Nephron progenitor cell (in vitro differentiated cells): ENCODE results near the gene SLC26A9.
A peak's percentile ranks its signal among the peaks of the same experiment; 100 is the strongest.

Source experiments
- DNase-seq: peaks from one replicate; pipeline ENCODE4 v3.0.0; 2021
- H3K27ac Mint-ChIP-seq: 2 replicates; pipeline ENCODE4 v1.8.0; 2021; ENCODE audit warnings: mild to moderate bottlenecking, moderate library complexity, mixed read lengths
- H3K27me3 Mint-ChIP-seq: 2 replicates; pipeline ENCODE4 v1.8.0; 2021; ENCODE audit warnings: mild to moderate bottlenecking, low read depth, mixed read lengths; ENCODE audit not compliant: poor library complexity
- H3K36me3 Mint-ChIP-seq: 2 replicates; pipeline ENCODE4 v1.8.0; 2021; ENCODE audit warnings: low read depth, mixed read lengths
- H3K4me1 Mint-ChIP-seq: 2 replicates; pipeline ENCODE4 v1.8.0; 2021; ENCODE audit warnings: mixed read lengths
- H3K4me3 Mint-ChIP-seq: 2 replicates; pipeline ENCODE4 v1.8.0; 2021; ENCODE audit warnings: mild to moderate bottlenecking, moderate library complexity, mixed read lengths
- H3K9me3 Mint-ChIP-seq: 2 replicates; pipeline ENCODE4 v1.8.0; 2021; ENCODE audit warnings: mild to moderate bottlenecking, moderate library complexity, mixed read lengths
- CTCF ChIP-seq: fragments of 200-600 bp; sonication (generic); IDR thresholded peaks from 2 replicates; pipeline ENCODE4 v1.5.0; 2021; ENCODE audit warnings: antibody characterized with exemption

SLC26A9 gene

GRCh38 chr1:205927247-205927646 is 16.0 kb downstream of the SLC26A9 start:
- H3K27ac Mint-ChIP-seq, result no peak overlapping the region
- H3K4me3 Mint-ChIP-seq, result no peak overlapping the region
- TF ChIP-seq CTCF, result no peak
- H3K27me3 Mint-ChIP-seq, result peaks cover 12% of the 10 kb centered on the region
- no peaks in the 10 kb centered on the region for H3K36me3 Mint-ChIP-seq
- H3K4me1 Mint-ChIP-seq, result peaks cover 64% of the 10 kb centered on the region
- no peaks in the 10 kb centered on the region for H3K9me3 Mint-ChIP-seq
- DNase-seq, result no peak

- Mint-ChIP-seq H3K4me1 (peaks cover 64% of the 10 kb centered on the region), H3K4me3 (no peak overlapping the region), H3K27ac (no peak overlapping the region), H3K9me3 (no peaks in the 10 kb centered on the region), H3K27me3 (peaks cover 12% of the 10 kb centered on the region), H3K36me3 (no peaks in the 10 kb centered on the region)
- TF ChIP-seq CTCF, result no peak
- no peak for DNase-seq
Observed at GRCh38 chr1:205926636-205927035, 16.6 kb downstream of the SLC26A9 start.

- peaks cover 65% of the 10 kb centered on the region for H3K4me1 Mint-ChIP-seq
- no peak overlapping the region for H3K4me3 Mint-ChIP-seq
- DNase-seq, result no peak
- no peaks in the 10 kb centered on the region for H3K9me3 Mint-ChIP-seq
- no peak for TF ChIP-seq CTCF
- no peaks in the 10 kb centered on the region for H3K36me3 Mint-ChIP-seq
- no peak overlapping the region for H3K27ac Mint-ChIP-seq
- peaks cover 12% of the 10 kb centered on the region for H3K27me3 Mint-ChIP-seq
Observed at GRCh38 chr1:205926213-205926612, 17.0 kb downstream of the SLC26A9 start.

- Mint-ChIP-seq H3K4me3 (no peak overlapping the region), H3K9me3 (no peaks in the 10 kb centered on the region), H3K4me1 (peaks cover 64% of the 10 kb centered on the region), H3K27me3 (peaks cover 12% of the 10 kb centered on the region), H3K36me3 (no peaks in the 10 kb centered on the region), H3K27ac (peak overlapping the region; percentile 33)
- no peak for DNase-seq
- TF ChIP-seq CTCF, result no peak
Observed at GRCh38 chr1:205925736-205926135, 17.5 kb downstream of the SLC26A9 start.

GRCh38 chr1:205924460-205924790 is 18.8 kb downstream of the SLC26A9 start:
- no peaks in the 10 kb centered on the region for H3K36me3 Mint-ChIP-seq
- no peak overlapping the region for H3K4me3 Mint-ChIP-seq
- no peak overlapping the region for H3K27ac Mint-ChIP-seq
- H3K4me1 Mint-ChIP-seq, result peaks cover 65% of the 10 kb centered on the region
- DNase-seq, result no peak
- peaks cover 8% of the 10 kb centered on the region for H3K27me3 Mint-ChIP-seq
- no peaks in the 10 kb centered on the region for H3K9me3 Mint-ChIP-seq
- TF ChIP-seq CTCF, result no peak

- Mint-ChIP-seq H3K9me3 (no peaks in the 10 kb centered on the region), H3K4me1 (peaks cover 67% of the 10 kb centered on the region)
- no peak for TF ChIP-seq CTCF
Observed at GRCh38 chr1:205923651-205924459, 19.4 kb downstream of the SLC26A9 start.

More at GRCh38 chr1:205923651-205924459, 19.4 kb downstream of the SLC26A9 start:
- peaks cover 6% of the 10 kb centered on the region for H3K27me3 Mint-ChIP-seq
- H3K4me3 Mint-ChIP-seq, result no peak overlapping the region
- DNase-seq, result no peak
- H3K27ac Mint-ChIP-seq, result no peak overlapping the region
- no peaks in the 10 kb centered on the region for H3K36me3 Mint-ChIP-seq
